Femur (tissue), 1 donor: Measurements from ENCODE around the gene FAM185A.
"Not testable (repeated sequence)": the region's sequence is repeated elsewhere in the genome, so short reads cannot be mapped to it uniquely, and the experiment has no call there.

Experiments
- DNase-seq: peaks from one replicate; pipeline ENCODE4 v3.0.0-alpha.2; 2017

The FAM185A gene

GRCh38 chr7:102833343-102833742 is 84.5 kb downstream of the FAM185A start:
- DNase-seq, result no peak

DNA sequence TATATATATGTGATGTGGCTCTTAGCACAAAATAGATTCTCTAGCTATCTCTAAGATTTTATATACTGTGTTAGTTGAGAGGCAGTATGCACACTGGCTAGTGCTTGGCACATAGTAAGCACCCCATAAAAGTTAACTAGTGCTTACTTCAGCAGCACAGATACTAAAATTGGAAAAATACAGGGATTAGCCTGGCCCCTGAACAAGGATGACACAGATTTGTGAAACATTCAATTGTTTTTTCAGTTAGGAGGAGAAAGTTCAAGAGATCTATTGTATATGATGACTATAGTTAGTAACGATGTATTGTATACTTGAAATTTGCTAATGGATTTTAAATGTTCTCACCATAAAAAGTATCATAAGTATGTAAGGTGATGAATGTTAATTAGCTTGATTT is 85.7 kb downstream of the FAM185A start:
- no peak for DNase-seq

DNA sequence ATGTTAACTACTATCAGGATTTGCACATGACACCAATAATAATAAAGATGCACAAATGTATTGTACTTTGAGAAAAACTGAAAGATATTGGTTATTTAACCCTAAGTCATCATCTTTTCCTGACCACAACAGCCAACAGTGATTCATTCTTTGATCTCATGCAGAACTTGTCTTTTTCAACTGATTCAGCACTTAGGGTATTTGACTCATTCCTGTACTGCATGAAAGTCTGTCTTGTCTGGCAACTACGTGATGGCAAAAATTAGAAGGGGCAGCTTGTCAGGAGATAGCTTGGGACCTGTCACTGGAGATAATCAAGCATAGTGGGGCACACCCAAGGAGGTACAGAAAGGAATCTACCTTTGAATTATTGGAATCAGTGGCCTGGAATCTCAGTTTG is 86.2 kb downstream of the FAM185A start:
- no peak for DNase-seq

GRCh38 chr7:102836191-102836919 is 87.6 kb downstream of the FAM185A start:
- no peak for DNase-seq

DNA sequence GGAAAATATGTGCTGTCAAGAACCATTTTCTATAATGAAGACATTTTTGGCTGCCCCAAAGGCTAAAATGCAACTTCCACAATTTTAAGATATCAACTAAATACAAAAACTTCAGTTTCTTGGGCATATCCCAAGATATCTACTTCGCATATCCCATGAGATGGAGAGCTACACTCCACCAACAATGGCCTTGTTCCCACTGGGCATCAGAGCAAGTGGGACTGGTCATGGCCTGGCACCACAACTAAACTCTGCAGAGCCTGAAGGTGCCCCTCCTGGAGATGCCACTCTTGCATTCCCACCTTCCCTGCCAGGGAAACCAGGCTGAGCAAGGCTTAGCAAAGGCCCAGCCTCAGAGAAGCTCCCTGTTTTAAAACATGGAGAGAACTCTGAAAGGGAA is 88.2 kb downstream of the FAM185A start:
- DNase-seq, result no peak

DNA sequence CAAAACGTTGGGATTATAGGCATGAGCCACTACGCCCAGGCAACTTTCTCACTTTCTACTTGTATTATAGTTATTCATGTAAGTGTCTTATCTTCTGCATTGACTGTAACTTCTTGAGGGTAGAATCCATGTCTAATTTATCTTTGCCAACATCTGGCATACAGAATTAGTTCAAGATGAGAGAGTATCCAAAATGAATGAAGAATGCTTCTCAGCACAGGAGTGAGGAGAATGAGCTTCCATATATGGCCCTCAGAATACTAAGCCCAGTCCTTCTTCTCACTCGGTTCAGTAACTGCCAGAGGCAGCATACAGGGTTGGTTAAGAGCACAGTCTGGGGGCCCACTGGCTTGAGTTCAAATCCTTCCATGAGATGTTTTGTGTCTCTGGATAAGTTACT is 89.0 kb downstream of the FAM185A start:
- no peak for DNase-seq

GRCh38 chr7:102838572-102839101 is 89.8 kb downstream of the FAM185A start:
- DNase-seq, result not testable (repeated sequence)

- DNase-seq, result no peak
Measured at GRCh38 chr7:102840404-102840803, 91.6 kb downstream of the FAM185A start.

DNA sequence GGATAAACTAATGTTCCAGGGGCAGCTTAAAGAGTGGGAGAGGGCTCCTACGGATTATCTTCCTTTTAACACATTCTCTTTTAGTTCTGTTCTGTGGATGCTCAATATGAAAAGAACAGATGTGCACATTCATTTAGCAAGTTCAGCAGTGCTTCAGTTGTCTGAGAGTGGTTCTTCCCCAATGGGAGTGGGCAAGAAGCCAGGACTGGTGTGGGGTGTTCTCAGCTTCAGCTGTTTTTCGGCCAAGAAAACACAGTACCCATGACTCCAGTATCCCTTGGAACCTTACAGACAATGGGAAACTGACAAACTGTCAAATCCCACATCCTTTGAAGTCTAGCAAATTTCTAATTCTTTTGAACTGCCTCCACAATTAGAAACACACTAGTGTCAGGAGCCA is 92.5 kb downstream of the FAM185A start:
- DNase-seq, result peak; percentile 49

- DNase-seq, result no peak
Measured at GRCh38 chr7:102842284-102842683, 93.5 kb downstream of the FAM185A start.

DNA sequence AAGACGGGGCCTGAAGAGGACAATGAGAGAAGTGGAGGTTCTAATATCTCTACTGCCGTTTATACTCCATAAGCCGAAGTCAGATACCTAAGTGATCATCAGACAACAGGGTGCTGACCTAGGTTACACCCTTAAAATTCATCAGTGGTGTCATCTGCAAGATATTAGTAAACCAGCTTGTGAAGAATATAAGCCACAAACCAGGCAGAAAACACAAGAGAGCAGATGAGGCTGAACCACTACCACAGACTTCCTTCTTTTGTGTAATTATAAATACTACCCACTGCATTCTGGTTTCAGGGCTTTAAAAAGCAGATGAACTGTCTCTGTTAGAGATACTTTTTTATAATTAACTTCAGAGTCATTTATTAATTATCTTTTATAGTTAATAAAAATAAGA is 95.1 kb downstream of the FAM185A start:
- no peak for DNase-seq

DNA sequence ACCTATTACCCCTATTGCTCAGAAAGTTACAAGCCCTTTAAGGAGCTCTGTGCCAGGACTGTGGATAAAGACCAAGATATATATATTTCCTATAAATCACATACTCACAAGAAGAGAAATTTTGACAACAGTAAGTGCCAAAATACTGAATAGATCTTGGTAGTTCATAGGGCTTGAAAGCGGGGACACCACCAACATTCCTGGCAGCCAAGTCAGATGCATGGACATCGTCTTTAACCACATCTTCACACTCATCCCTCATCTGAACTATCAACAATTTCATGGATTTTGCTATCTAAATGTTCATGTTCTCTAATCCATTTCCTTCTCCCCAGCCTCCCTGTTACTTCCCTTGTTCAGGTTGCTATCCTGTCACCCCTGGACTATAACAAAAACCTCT is 96.5 kb downstream of the FAM185A start:
- DNase-seq, result no peak

GRCh38 chr7:102849079-102849478 is 100.3 kb downstream of the FAM185A start:
- no peak for DNase-seq

- DNase-seq, result no peak
Measured at GRCh38 chr7:102849538-102849937, 100.7 kb downstream of the FAM185A start.

GRCh38 chr7:102856036-102856435 is 107.2 kb downstream of the FAM185A start:
- no peak for DNase-seq
